ENCODE data around the gene KCNAB1.

- TF ChIP-seq CTCF (conservative IDR thresholded peaks at IDR 0.05; ENCODE audit: low read length) (no peak), EZH2phosphoT487 (IDR thresholded peaks at IDR 0.05; ENCODE audit: borderline replicate concordance, low read depth, low read length) (no peak)
Measured at GRCh38 chr3:156305672-156306071, 185.3 kb downstream of the KCNAB1 start.

All from OCI-LY7 (cell line).